ENCODE data around the gene CHMP4B. TPM values are rescaled to one million over a fixed set of nuclear protein-coding genes. Genes with fewer than 3 reads are reported as not detected.

CHMP4B gene
- polyA plus RNA-seq, 1 of the 3 experiments (the other 2 are of a cell fraction), result 123 TPM

GRCh38 chr20:33837096-33837830 is 26.1 kb downstream of the CHMP4B start:
- Histone ChIP-seq H3K4me3 (ENCODE audit: low read depth in 2 of 2, low read length in 1 of 2) (no peak overlapping the region), H4K20me1 (ENCODE audit: insufficient read depth) (peaks cover 85% of the 10 kb centered on the region), H3K79me2 (ENCODE audit: insufficient read depth) (peaks cover 94% of the 10 kb centered on the region), H3K36me3 (replicated peaks in 1 of 2; ENCODE audit: control insufficient read depth in 1 of 2, insufficient read depth in 2 of 2, low read length in 1 of 2) (peaks cover 0 to 11% of the 10 kb centered on the region in 2 experiments), H3K9me3 (no peaks in the 10 kb centered on the region), H3K27me3 (ENCODE audit: insufficient read depth) (no peaks in the 10 kb centered on the region), H2AFZ (ENCODE audit: low read depth) (no peak overlapping the region), H3K4me1 (ENCODE audit: control insufficient read depth in 1 of 2, insufficient read depth in 2 of 2, low read depth in 1 of 2, low read length in 1 of 2) (peaks cover 4 to 57% of the 10 kb centered on the region in 2 experiments), H3K27ac (ENCODE audit: low read depth in 2 of 2, low read length in 1 of 2) (peak overlapping the region in 1 of 2 experiments; percentile 93; a peak in 2 of 4 replicates), H3K9me2 (no peaks in the 10 kb centered on the region), H3K4me2 (no peak overlapping the region), H3K9ac (no peak overlapping the region), H3F3A (replicated peaks; ENCODE audit: insufficient read depth) (no peaks in the 10 kb centered on the region)
- ChIA-PET CTCF (interaction anchor here (0.7 to 4.8 kb wide), 7 partner anchors 8 to 292 kb away, joined by 3 to 25 read pairs (median 4); no protein-coding TSS in a partner anchor), POLR2A (no interaction called here)
- WGBS (ENCODE audit: low lambda C conversion rate), result 94% methylated on average over 5 of the region's 5 CpGs
- TF ChIP-seq MEF2A (IDR thresholded peaks at IDR 0.05; ENCODE audit: borderline replicate concordance, low read depth) (no peak), EP300 (IDR thresholded peaks at IDR 0.05; ENCODE audit: borderline replicate concordance in 1 of 2, low read depth in 1 of 2, low read length in 1 of 2) (no peak), RCOR1 (IDR thresholded peaks at IDR 0.05; ENCODE audit: low read length) (no peak), REST (IDR thresholded peaks at IDR 0.05; ENCODE audit: low read depth, low read length) (no peak), SMC3 (IDR thresholded peaks at IDR 0.05; ENCODE audit: low read depth, low read length) (no peak), CHD2 (IDR thresholded peaks at IDR 0.05; ENCODE audit: low read length, partially characterized antibody) (no peak), GATA2 (CRISPR knock-in tag; IDR thresholded peaks at IDR 0.05) (no peak), RXRA (IDR thresholded peaks at IDR 0.05; ENCODE audit: borderline replicate concordance, low read depth) (no peak), NFIC (IDR thresholded peaks at IDR 0.05; ENCODE audit: borderline replicate concordance) (no peak), EZH2phosphoT487 (IDR thresholded peaks at IDR 0.05; ENCODE audit: borderline replicate concordance, low read depth) (no peak), FOXJ3 (CRISPR knock-in tag; IDR thresholded peaks at IDR 0.05) (no peak), USF1 (IDR thresholded peaks at IDR 0.05; ENCODE audit: borderline replicate concordance, low read depth) (no peak)
- DNase-seq, result no peak

Measured in SK-N-SH (cell line).